Progenitor cell of endocrine pancreas (in vitro differentiated cells): ENCODE measurements around the gene ABCF1. TPM values are rescaled to one million over a fixed set of nuclear protein-coding genes. Genes with fewer than 3 reads are reported as not detected.
A peak's percentile ranks its signal among the peaks of the same experiment; 100 is the strongest.

Experiments
- DNase-seq: peaks from one replicate; pipeline ENCODE4 v3.0.0; 2021; ENCODE audit warnings: low spot score; ENCODE audit not compliant: unreplicated experiment
- H3K27ac Mint-ChIP-seq: 2 replicates; pipeline ENCODE4 v1.8.0; 2021; ENCODE audit warnings: mild to moderate bottlenecking, moderate library complexity, mixed read lengths
- H3K27me3 Mint-ChIP-seq: 2 replicates; pipeline ENCODE4 v1.8.0; 2021; ENCODE audit warnings: mixed read lengths
- H3K36me3 Mint-ChIP-seq: 2 replicates; pipeline ENCODE4 v1.8.0; 2022; ENCODE audit warnings: mixed read lengths; ENCODE audit not compliant: insufficient read depth
- H3K4me1 Mint-ChIP-seq: 2 replicates; pipeline ENCODE4 v1.8.0; 2021; ENCODE audit warnings: low read depth, mixed read lengths
- H3K4me3 Mint-ChIP-seq: 2 replicates; pipeline ENCODE4 v1.8.0; 2021; ENCODE audit warnings: low read depth, mild to moderate bottlenecking, moderate library complexity, mixed read lengths
- H3K9me3 Mint-ChIP-seq: 2 replicates; pipeline ENCODE4 v1.8.0; 2021; ENCODE audit warnings: low read depth, mixed read lengths
- CTCF ChIP-seq: fragments of 200-600 bp; sonication (generic); IDR thresholded peaks from one replicate; pipeline ENCODE4 v1.5.0; 2021; ENCODE audit warnings: antibody characterized with exemption, mild to moderate bottlenecking; ENCODE audit not compliant: unreplicated experiment
- total RNA-seq: library from RNA; stranded (reverse); gene quantifications from 2 replicates; pipeline ENCODE4 v1.2.1, GENCODE V29; 2021

The ABCF1 gene
- total RNA-seq, 1 donor from 2014 or later: 72.0 TPM

- Mint-ChIP-seq H3K9me3 (no peaks in the 10 kb centered on the region), H3K4me1 (peaks cover 36% of the 10 kb centered on the region), H3K36me3 (peaks cover 25% of the 10 kb centered on the region), H3K27ac (peak overlapping the region; percentile 100), H3K4me3 (peak overlapping the region; percentile 100), H3K27me3 (no peaks in the 10 kb centered on the region)
- TF ChIP-seq CTCF: no peak
- peak; percentile 65 for DNase-seq
These were observed 43.6 kb downstream of the ABCF1 start for GRCh38 chr6:30614843-30615218.

GRCh38 chr6:30615219-30615957 lies 44.1 kb downstream of the ABCF1 start:
- H3K9me3 Mint-ChIP-seq: no peaks in the 10 kb centered on the region
- peaks cover 25% of the 10 kb centered on the region for H3K36me3 Mint-ChIP-seq
- H3K27me3 Mint-ChIP-seq: no peaks in the 10 kb centered on the region
- peak overlapping the region; percentile 100 for H3K27ac Mint-ChIP-seq
- no peak for TF ChIP-seq CTCF
- H3K4me1 Mint-ChIP-seq: peaks cover 34% of the 10 kb centered on the region
- no peak for DNase-seq
- peak overlapping the region; percentile 100 for H3K4me3 Mint-ChIP-seq

GRCh38 chr6:30615958-30616810 lies 44.9 kb downstream of the ABCF1 start:
- peak overlapping the region; percentile 100 for H3K27ac Mint-ChIP-seq
- H3K27me3 Mint-ChIP-seq: no peaks in the 10 kb centered on the region
- peak overlapping the region; percentile 100 for H3K4me3 Mint-ChIP-seq
- DNase-seq: no peak
- no peaks in the 10 kb centered on the region for H3K9me3 Mint-ChIP-seq
- peaks cover 32% of the 10 kb centered on the region for H3K4me1 Mint-ChIP-seq
- TF ChIP-seq CTCF: no peak
- peaks cover 25% of the 10 kb centered on the region for H3K36me3 Mint-ChIP-seq

- Mint-ChIP-seq H3K9me3 (no peaks in the 10 kb centered on the region), H3K36me3 (peaks cover 25% of the 10 kb centered on the region), H3K4me3 (peak within 1 kb of the TSS; percentile 100), H3K27ac (peak within 1 kb of the TSS; percentile 100), H3K4me1 (peaks cover 26% of the 10 kb centered on the region), H3K27me3 (no peaks in the 10 kb centered on the region)
- TF ChIP-seq CTCF: no peak
- peak; percentile 96 for DNase-seq
These were observed 45.7 kb downstream of the ABCF1 start, which contains the start of gene PPP1R10 for GRCh38 chr6:30616811-30617564. PPP1R10 (minus strand) TSS chr6:30617243; CDS start chr6:30609944, 7,299 bp downstream.
